NCI-H526 treated with DMSO at 0.1 percent for 48 hours (cell line): ENCODE data around the gene RHBDD3.

Experiments
- DNase-seq: peaks from one replicate; lab custom pipeline; 2025; lab: John Stamatoyannopoulos, UW

RHBDD3 gene

DNA sequence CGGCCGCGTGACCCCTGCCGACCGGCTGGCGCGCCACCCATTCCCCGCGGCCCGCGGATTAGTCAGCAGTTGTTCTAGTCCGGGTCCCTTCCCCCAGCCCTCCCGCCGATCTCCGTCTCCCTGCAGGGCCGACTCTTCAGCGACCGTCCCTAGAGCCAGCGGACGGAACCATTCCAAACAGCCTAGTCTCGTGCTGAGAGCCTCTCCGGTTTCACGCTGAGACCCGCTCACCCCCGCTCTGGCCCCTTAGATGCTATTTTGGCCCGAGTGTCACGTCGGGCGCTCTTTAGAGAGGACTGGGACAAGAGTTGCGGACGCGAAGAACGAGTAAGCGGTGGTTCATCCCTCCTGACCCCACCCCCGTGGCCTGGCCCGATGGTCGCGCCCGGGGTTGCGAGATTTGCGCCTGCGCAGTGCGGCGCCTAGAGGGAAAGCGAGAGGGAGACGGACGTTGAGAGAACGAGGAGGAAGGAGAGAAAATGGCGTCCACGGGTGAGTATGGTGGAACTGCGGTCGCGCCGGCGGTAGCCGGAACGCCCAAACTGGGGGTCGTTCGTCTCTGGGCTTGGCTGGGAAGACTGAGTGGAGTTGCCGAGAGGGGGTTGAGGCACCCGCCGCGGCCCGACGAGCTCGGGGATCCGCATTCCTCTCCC is at the start of gene RHBDD3, which contains the start of gene EWSR1:
Gene RHBDD3, minus strand, starts transcription at position 124 of the 653 bp plus-strand sequence. CDS start 2,355 bp downstream, outside the sequence.
Gene EWSR1, plus strand, starts transcription at position 411 of the 653 bp plus-strand sequence. Its CDS starts 69 bp downstream, at position 480.
- DNase-seq: peak; percentile 81

DNA sequence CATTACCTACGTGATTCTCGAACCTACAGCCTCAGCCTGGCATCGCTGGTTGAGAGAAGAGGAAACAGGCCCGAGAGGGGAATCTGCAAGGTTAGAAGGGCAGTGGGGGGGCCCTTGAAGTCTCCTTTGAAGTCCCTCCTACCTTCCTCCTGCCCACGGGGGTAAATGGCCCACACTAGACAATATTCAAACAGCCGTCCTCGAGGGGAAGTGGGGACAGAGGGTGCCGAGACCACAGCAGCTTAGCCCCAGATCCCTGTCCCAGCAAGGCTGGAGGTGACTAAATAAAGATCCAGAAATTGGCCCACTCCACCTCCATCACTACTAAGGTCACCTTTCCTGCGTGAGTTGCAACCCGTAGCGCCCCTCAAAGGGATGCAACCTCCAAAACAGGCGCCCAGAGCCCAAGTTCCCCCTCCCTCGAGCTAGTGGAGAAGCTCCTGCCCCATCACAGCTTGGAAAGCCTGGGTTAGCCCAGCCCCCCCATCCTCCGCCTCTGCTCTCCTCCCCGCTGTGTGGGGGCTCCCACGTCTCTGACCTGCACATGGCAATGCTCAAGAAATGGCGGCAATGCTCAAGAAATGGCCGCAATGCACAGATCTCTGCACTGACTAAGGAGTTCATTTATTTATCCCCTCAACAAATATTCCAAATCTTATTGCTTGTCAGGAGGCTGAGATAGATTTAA is 48.5 kb upstream of the RHBDD3 start:
- no peak for DNase-seq

DNA sequence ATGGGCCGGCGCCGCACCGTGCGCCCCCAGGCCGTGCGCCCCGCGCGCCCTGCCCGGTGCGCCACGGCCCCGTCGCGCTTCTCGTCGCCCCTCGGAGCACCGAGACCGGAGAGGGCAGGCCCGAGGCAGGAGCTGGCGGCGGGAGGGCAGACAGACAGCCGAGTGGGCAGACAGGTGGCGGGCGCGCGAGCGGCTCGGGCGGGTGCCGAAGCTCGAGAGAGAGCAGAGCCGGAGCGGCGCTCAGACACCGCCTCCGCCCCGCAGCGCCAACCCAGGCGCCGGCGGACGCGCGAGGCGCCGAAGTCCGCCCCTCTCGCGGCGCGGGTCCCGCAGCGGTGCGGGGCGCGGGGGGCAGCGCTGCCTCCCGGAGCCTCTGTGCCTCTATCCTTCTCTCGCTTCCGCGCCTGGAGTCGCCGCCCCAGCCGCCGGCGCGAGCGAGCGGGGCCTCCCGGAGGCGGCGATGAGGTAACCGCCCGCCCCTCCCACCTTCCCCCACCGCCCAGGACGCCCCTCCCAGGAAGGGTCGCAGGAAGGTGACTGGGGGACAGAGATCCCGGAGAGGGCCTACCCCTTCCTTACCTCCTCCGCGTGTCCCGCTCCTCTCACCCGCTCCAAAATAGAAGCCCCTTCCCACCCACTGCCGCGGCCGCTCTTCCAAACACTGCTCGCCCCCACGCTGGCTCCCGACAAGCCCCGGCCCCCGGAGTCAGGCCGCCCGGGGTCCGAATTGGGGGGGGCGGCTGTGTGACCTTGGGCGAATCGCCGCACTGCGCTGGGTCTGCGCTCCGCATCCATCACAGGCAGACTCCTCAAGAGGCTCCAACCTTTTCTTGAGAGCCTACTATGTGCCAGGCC is 47.7 kb upstream of the RHBDD3 start, which contains the start of gene RASL10A:
Gene RASL10A, minus strand, starts transcription at position 412 of the 855 bp plus-strand sequence. CDS start 451 bp downstream, outside the sequence.
- no peak for DNase-seq

DNA sequence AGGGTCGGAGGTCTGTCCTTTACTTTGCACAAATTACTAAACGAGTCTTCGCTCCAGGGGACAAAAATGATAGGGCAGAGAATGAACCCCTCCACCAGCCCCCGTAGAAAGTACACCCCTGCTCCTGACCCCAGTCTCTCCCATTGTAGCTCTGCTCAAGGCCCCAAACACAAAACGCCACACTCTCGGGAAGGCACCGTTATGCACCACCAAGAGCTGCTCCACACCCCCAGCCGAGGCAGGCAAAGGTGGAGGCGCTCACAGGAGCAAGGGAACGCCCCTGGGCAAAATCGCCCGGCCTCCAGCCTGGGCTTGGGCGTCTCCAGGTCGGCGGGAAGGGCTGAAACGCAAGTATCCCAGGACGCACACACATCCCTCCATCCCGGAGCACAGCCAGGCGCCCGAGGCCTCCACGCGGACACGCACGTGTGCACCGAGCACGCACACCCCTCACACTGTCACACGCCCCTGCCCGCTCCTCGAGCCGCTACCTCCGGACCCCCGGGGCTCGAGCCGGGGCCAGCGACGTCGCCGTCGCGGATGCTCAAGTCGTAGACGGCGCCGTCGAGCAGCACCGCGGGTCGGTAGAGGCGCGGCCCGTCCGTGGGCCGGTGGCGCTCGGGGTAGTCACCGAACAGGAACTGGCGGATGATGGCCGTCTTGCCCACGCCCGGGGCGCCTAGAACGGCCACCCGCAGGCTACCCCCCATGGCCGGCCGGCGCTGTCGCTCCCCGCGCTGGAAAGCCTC is 46.9 kb upstream of the RHBDD3 start:
- DNase-seq: no peak

DNA sequence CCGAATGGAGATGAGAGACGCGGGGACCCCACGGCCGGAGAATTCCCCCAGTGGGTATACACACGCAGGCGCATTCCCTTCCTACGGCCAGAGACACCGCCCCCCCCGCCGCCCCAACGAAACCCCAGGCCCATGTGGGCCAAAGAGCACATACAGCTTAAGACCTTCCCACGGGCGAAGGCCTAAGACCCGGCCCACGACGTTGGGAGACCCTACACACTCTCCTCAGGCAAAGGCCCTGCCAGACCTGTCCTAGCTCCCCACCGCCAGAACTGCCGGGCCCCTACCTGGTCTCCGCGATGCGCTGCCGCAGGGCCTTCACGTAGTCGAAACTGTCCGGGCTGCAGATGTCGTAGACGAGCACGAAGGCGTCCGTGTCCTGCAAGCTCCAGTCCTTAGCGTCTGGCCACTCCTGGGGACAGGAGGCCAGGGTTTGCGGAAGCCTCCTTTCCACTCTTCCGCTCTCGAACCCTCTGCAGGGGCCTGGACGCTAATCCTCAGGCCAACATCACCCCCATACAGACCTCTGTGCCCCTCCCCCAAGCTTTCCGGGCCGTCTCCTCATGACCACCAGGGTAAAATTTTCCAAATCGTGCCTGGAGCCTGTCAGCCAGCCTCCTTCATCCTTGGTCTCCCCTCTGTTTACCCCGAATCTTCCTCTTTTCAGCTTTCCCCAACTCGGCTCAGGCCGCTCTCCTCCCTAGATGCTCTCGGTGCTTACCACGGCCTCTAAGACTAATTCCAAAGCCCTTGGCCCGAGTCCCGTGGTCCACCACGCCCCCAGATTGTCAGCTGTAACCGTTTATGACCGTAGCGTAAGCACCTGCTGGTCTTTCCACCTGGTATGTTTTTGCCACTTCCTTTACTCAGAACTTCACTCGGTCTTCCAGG is 46.0 kb upstream of the RHBDD3 start:
- peak; percentile 13 for DNase-seq

DNA sequence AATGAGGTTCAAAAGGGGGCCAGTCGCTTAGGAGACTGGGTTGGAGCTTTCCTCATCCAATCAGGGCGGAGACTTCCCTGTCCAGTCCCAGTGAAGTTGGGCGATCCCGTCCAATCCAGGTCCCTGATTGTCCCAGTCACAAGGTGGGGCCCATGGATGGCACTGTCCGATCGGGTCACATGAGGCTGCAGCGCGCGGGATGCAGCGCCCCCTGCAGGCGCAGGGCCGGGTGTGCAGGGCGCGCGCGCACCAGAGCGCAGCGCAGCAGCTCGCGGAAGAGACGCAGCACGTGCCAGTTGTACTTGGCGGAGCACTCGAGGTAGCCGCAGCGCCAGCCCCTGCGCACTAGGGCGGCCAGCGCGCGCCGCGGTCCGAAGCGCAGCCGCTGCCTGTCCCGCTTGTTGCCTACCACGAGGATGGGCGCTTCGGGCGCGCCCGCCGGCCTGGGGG is 45.4 kb upstream of the RHBDD3 start:
- DNase-seq: no peak

DNA sequence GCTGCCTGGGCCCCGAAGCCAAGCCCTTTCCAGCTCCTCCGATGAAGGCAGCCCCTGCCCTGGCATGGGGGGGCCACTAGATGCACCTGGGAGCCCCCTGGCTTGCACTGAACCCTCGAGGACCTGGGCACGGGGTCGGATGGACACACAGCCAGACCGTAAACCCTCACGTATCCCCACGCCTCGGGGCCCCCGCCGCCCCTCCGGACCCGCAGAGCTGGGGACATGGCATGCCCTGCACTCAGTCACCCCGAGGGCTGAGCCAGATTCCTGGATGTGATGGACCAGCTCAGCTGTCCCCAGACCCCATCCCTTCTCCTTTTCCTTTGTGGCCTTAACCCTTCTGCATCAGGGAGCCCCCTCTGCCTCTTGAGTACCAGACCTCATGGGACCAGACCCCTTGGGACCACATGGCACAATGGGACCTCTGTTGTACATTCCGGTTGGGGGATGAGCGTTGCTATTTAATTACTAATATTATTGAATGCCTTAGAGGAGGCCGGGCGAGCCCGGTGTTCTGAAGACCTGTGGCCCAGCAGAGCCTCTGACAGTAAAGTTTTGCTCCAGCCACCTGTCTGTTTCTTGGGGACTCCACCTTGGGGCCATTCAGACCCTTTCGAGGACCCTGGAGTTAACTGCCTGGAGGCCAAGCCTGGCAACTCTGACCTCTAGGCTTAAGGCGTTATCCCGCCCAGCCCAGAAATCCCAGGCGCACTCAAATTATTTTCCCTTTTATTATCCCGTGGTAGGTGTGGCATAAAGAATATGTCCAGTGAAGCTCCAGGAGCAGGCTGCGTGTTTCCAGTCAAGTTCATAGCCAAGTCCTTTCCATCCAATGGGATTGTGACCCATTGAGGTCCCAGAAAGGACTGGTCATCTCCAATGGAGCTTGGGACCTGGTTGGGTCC is 44.7 kb upstream of the RHBDD3 start:
- no peak for DNase-seq

DNA sequence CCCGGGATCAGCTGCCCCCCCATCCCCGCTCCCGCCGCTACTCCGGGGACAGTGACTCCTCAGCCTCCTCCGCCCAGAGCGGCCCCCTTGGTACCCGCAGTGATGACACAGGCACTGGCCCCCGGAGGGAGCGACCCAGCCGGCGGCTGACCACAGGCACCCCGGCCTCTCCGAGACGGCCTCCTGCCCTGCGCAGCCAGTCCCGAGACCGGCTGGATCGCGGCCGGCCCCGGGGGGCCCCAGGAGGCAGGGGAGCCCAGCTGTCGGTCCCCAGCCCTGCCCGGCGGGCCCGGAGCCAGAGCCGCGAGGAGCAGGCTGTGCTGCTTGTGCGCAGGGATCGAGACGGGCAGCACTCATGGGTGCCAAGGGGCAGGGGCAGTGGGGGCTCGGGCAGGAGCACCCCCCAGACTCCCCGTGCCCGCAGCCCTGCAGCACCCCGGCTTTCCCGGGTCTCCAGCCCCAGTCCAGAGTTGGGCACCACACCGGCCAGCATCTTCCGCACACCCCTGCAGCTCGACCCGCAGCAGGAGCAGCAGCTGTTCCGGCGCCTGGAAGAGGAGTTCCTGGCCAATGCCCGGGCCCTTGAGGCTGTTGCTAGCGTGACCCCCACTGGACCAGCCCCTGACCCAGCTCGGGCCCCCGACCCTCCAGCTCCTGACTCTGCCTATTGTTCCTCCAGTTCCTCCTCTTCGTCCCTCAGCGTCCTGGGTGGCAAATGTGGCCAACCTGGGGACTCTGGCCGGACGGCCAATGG is 43.9 kb upstream of the RHBDD3 start:
- no peak for DNase-seq

DNA sequence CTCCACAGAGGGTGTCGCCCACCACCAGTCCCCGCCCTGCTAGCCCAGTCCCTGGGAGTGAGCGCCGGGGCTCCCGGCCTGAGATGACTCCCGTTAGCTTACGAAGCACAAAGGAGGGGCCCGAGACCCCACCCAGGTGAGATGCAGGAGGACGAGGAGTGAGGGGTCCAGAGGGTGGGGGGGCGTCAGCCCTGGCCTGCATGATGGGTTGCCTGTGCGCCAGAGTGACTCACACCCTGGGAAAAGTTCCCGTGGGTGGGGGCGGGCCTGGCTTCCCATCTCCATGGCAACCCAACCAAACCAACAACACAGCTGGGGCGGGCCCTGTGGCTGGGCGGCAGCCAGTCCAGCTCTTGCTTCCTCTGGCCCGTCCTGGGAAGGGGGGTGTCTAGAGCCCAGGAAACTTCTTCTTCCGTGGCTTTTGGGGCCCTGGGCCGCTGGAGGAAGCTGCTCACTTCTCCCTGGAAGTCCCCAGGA is 43.1 kb upstream of the RHBDD3 start:
- no peak for DNase-seq

DNA sequence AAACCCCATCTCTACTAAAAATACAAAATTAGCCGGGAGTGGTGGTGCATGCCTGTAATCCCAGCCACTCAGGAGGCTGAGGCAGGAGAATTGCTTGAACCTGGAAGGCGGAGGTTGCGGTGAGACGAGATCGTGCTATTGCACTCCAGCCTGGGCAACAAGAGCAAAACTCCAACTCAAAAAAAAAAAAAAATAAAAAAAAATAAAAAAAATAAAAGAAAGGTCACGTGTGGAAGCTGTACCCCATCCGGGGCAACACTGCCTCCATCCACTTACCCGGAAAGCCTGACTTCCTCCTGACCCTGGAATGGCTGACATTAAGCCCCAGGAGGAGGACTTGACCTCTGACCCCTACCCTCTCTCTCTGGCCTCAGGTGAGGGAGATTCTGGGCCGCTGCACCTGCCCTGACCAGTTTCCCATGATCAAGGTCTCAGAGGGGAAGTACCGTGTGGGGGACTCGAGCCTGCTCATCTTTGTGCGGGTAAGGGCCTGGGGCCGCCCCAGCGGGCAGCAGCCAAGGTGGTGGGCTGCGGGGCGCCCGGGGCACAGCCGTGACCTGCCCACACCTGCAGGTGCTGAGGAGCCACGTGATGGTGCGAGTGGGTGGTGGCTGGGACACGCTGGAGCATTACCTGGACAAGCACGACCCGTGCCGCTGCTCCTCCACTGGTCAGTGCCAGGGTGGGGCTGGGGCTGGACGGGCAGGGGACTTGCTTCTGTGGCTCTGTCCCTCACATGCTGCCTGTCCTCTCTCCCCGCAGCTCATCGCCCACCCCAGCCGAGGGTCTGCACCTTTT is 42.5 kb upstream of the RHBDD3 start:
- DNase-seq: no peak

DNA sequence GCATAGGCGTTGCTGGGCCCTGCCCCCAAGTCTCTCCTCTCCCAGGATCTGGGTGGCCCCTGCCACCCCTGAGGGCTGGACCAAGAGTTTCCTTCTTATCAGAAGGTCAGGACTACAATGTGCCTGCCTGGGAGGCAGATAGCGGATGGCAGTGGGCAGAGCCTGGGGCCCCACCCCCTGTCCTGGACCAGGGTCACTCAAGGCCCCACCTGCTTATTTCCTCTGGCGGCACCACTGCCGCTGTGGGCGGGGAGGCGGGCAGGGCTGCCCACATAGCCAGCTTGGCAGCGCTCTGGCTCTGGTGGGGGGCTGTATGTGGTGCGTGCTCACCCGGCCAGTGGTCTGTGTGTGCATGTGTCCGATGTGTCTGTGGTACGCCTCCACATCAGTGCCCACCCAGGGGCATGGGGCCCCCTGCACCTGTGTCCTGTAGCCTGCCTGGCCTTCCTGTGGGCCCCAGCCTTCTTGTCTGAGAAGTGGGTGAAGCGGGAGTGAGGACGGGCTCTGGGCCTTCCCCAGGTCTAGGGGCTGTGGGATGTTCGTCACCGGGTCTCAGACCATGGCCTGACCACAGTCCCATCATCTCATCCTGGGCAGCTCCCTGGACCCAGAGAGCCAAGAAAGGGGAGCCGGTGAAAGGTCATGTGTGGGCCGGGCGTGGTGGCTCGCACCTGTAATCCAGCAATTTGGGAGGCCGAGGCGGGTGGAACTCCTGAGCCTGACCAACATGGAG is 41.7 kb upstream of the RHBDD3 start:
- DNase-seq: no peak

DNA sequence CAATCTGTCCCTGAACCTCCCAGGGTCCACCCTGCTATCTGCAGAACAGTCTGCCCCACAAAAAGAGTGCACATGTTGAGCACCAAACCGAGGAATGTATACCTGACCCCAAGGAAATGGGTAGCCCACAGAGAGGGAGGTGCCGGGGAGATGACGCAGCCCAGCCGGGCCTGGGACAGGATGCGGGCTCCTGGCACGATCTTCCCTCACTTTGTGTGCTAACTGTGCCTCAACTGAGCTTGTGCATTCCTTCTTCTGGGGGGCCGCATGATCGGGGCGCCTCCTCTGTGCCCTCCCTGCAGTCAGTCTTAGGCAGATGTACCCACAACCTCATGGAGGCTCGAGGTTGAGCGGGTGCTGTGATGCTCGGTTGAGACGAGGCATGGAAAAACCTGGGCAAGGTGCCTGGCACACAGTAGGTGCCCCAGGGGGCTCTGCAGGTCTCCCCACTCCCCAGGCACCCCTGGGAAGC is 41.0 kb upstream of the RHBDD3 start:
- DNase-seq: no peak

DNA sequence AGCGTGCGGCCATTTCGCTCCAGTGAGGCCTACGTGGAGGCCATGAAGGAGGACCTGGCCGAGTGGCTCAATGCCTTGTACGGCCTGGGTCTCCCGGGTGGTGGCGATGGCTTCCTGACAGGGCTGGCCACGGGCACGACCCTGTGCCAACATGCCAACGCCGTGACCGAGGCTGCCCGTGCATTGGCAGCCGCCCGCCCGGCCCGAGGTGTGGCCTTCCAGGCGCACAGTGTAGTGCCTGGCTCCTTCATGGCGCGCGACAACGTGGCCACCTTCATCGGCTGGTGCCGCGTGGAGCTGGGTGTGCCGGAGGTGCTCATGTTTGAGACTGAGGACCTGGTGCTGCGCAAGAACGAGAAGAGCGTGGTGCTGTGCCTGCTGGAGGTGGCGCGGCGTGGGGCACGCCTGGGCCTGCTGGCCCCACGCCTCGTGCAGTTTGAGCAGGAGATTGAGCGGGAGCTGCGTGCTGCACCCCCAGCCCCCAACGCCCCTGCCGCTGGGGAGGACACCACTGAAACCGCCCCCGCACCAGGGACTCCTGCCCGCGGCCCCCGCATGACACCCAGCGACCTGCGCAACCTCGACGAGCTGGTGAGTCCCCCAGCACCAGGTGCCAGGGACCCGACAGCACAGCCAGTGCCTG is 40.5 kb upstream of the RHBDD3 start:
- no peak for DNase-seq

DNA sequence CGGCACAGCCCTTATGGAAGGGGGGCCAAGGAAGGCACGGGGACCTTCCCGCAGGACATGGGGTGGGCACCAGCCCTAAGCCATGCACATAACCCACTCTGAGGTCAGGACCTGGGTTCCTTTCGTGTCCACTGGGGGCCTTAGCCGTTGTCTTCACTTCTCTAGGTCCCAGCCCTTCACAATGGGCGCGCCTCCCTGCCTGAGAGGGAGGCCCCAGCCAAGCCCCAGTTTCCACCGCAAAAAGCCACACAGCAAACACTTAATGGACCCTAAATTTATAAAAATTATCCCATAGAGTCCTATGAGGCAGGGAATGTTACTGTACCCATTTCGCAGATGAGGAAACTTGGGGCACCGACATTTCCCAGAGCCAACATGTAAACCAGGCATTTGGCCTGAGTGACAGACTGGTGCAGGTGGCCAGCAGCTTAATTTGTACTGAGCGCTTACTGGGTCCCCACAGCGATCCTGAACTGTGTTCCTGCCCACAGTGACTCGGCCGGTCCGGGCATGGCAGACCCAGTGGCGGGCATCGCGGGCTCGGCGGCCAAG is 39.9 kb upstream of the RHBDD3 start:
- DNase-seq: no peak

DNA sequence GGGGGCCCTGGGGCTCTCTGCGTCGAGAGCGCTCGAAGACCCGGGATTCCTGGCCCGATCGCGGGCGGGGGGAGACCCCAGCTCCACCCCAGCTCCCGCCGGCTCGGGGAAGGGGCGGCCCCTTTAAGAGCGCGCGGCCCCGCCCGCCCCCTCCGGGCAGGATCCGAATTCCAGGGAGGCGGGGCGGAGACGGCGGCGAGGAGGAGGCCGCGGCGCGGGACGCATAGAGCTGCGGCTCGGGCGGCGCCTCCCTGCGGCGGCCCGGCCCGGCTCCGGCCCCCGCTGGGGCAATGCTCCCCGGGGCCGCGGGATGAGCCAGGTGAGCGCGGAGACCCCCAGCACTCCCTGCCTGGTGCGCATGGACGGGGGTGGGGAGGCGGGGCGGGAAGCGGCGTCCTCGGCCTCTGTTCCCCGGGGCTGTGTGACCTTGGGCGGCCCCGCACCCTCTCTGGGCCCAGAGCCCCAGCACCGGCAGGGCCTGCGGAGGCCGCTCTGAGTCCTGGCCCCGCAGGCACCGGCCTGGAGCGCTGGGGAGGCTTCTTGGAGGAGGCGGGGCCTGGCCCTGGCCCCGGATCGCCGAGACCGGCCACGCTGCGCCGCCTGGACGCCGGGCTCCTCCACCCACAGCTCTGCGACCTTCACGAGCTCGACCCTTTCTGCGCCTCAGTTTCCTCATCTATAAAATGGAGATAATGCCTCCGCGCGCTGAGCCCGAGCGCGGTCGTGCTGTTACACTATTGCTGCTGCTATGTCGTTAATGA is 39.2 kb upstream of the RHBDD3 start:
- DNase-seq: peak; percentile 24
